GM13976 (cell line): Measurements from ENCODE around the gene COL9A2.

Experiments used
- DNase-seq: peaks from one replicate; pipeline ENCODE4 v3.0.0; 2012; ENCODE audit warnings: low spot score
- CTCF ChIP-seq: IDR thresholded peaks from 2 replicates; pipeline ENCODE4 v1.5.1; 2012; ENCODE audit warnings: borderline replicate concordance, mild to moderate bottlenecking; ENCODE audit not compliant: insufficient read depth; ENCODE audit errors: extremely low read depth, missing control alignments, control extremely low read depth
- in situ Hi-C: fragments of 300-500 bp; cut with MboI; formaldehyde crosslinking; loops from one replicate; pipeline ENCODE4 v1.12.0; 2022; ENCODE audit warnings: low sequenced_read_pairs, mixed read lengths, inconsistent platforms; ENCODE audit not compliant: unreplicated experiment

COL9A2 gene

GRCh38 chr1:40272653-40273213 lies 44.4 kb downstream of the COL9A2 start:
- DNase-seq: no peak
- in situ Hi-C loops: no loop called here
- no peak for TF ChIP-seq CTCF

GRCh38 chr1:40270152-40270834 lies 46.8 kb downstream of the COL9A2 start:
- no peak for DNase-seq
- no peak for TF ChIP-seq CTCF
- in situ Hi-C loops: no loop called here

GRCh38 chr1:40268211-40268610 lies 48.9 kb downstream of the COL9A2 start:
- no peak for DNase-seq
- in situ Hi-C loops: no loop called here
- no peak for TF ChIP-seq CTCF

- in situ Hi-C loops: no loop called here
- no peak for DNase-seq
- TF ChIP-seq CTCF: no peak
Observed at GRCh38 chr1:40267767-40268187, 49.3 kb downstream of the COL9A2 start.

GRCh38 chr1:40266786-40267535 lies 50.1 kb downstream of the COL9A2 start:
- DNase-seq: no peak
- in situ Hi-C loops: no loop called here
- no peak for TF ChIP-seq CTCF

GRCh38 chr1:40265919-40266318 lies 51.2 kb downstream of the COL9A2 start:
- TF ChIP-seq CTCF: no peak
- in situ Hi-C loops: no loop called here
- no peak for DNase-seq
